ENCODE data around the gene NTSR2.

The NTSR2 gene

DNA sequence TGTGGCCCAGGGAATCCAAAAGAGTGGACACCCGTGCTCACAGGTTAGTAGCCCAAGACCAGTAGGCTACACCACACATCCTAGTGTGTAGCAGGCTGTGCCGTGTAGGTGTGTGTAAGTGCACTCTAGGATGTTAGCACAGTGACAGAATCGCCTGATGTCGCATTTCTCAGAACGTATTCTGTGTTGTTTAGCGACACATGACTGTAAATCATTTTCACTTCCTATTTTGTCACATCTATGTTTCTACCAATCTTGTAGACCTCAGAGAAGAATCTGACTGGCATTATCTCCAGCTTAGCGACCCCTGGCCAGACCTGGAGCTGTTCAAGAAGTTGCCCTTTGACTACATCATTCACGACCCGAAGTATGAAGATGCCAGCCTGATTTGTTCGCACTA, 45.1 kb downstream of the NTSR2 start:
- DNase-seq, result no peak

DNA sequence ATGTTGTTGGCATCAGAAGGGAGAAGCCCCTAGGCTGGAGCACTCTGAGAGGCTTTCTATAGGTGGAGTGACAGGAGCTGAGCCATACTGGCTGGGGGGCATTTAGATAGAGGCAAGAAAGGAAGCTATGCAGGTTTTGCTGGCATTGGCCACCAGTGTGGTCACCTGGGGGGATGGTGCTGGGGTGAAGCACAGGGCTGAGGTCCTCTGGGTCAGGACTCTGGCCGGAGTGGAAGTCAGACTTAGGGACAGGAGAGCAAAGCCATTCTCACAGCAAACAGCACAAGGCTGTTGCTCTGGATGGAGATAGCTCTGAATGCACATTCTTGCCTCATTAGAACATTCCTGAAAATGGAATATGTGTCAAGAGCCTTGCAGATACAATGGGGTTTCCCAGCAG, 47.4 kb downstream of the NTSR2 start:
- no peak for DNase-seq

DNA sequence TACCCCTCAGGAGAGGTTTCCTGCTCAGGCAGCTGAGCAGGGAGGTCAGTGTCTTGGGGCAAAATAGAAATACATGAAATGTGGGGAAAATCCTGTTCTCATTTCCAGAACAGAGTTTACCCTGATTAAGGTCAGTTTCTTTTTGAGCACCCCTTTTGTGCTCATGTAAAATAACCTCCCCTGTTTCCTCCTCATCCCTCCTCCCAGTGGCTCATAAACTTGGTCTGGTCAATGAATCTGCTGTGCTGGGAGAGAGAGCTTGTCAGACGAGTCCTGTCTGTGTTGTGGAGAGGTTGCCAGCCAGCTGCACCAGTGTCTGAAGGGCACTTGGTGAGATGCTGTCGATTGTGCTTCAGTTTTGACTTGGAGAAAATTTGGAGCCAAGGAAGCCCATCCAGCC, 48.6 kb downstream of the NTSR2 start:
- peak; percentile 43 for DNase-seq

DNA sequence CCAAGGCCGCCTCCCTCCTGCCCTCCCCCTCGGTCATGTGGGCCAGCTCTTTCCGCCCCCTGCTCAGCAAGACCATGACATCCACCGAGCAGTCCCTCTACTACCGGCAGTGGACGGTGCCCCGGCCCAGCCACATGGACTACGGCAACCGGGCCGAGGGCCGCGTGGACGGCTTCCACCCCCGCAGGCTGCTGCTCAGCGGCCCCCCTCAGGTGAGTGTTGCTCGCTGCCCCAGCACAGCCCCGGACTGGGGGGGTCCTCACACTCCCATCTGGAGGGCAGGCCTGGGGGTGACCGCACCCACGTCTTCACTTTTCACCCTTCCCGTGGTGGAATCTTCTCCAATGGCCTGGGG, 51.3 kb downstream of the NTSR2 start:
- no peak for DNase-seq

DNA sequence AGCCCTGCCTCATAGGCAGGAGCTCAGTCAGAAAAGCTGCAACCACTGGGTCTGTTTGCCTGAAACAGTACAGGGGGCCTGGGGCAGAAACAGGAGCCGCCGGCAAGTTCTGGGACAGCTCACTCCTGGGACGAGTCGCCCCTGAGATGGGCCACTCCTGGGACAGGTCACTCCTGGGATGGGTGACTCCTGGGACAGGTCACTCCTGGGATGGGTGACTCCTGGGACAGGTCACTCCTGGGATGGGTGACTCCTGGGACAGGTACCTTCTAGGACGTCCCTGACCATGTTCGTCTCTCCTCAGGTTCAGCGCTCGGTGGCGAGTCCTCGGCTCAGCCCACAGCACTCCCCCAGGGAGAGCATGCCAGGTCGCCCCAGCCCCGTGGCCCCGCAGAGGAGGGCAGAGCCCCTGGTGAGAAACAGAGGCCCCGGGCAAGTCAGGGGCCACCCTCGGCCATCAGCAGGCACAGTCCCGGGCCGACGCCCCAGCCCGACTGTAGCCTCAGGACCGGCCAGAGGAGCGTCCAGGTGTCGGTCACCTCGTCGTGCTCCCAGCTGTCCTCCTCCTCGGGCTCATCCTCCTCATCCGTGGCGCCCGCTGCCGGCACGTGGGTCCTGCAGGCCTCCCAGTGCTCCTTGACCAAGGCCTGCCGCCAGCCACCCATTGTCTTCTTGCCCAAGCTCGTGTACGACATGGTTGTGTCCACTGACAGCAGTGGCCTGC, 51.8 kb downstream of the NTSR2 start:
- no peak for DNase-seq

DNA sequence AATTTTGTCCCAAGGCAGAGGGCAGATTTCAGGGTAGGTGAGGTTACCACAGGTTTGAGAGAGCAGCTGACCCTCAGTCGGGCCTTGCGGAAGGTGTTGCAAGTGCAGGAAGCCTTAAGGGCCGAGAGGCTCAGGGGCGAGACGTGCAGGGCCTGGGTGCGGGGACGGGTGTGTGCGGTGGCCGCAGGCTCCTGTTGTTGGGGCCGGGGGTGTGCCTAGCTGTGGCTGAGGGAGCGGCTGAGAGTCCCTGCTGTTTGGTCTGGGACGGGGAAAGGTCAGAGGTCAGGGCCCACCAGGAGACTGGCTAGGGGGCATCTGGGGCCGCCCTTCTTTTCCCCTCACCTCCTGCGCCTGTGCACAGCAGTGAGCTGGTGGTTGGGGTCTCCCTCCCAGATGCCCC, 52.5 kb downstream of the NTSR2 start:
- no peak for DNase-seq

DNA sequence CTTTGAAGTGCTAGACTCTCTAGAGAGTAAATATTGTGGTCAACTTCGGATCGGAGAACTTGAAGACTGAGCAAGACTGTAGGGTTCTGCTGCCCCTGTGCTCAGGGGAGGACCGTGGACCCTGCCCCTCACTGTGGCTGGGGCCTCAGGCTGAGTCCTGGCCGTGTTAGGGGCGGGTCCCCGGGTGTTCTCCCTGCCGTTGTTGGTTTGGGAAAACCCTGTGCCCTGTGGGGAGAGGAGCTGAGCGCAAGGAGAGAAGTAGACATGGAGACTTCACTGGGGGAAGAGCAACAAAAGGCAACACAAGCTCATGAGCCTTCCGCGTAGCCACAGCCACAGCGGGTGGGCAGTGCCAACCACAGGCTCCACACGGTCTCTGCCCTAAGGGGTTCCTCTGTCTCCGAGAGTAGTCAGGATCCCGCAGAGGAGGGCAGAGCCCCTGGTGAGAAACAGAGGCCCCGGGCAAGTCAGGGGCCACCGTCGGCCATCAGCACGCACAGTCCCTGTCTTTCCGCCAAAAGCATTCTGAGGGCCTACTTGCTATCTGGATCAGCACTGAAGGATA, 53.1 kb downstream of the NTSR2 start:
- DNase-seq, result no peak

DNA sequence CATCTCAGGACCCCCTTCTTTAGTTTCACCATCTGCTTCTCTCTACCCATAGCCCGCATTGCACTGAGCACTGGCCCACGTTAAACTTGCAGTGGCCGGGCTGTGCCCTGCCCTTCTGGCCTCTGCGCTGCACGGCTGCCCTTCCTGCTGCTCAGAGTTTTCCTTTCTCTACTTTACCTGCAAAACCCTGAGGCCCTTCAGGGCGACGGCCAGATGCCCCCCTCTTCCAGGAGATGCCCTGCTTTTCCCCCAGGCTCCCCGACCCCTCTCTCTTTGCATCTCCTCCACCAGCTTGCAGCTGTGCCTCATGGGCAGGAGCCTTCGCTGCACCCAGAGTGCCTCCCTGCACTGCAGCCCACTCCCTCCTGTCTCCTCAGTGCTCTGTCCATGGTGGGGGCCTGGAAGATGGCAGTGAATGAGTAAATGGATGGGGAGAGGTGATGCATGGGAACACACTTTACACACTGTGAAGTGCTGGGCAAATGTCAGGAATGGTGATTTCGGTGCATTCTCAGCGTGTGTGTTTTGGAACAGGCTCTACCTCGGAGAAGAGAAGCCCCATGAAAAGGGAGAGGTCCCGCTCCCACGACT, 53.8 kb downstream of the NTSR2 start:
- DNase-seq, result no peak

DNA sequence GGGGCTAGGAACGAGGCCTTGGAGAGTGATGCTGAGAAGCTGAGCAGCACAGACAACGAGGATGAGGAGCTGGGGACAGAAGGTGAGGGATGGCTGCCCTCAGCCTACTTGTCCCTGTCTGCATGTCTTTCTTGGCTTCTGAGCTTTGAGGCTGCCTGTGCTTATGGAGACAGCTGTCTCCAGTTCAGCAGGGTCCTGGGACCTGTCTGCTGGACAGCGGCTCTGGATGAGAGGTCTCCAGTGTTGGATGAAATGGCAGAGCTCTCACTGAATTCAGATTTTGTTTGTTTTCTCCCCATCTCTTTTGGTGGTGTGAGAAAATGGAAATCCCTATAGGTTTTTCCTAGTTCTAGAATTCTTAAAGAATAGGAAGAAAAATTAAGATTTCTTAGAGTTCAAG, 54.8 kb downstream of the NTSR2 start:
- no peak for DNase-seq

DNA sequence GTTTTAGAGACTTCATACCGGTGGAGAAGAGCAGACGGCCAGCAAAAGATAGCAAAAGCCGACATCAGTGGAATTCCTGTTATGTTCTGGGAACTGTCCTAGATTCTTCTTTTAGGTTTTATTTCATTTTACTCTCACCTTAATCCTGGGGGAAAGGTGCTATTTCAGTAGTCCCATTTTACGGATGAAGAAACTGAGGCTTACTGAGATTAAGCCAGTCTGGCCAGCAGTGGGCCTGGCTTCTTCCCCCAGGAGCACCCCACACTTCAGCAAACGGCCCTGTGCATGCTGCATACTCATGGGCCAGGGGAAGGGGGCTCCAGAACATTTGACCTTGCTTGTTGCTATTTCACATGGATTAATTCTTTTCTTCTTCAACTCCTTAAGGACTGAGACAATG, 56.7 kb downstream of the NTSR2 start:
- DNase-seq, result no peak

DNA sequence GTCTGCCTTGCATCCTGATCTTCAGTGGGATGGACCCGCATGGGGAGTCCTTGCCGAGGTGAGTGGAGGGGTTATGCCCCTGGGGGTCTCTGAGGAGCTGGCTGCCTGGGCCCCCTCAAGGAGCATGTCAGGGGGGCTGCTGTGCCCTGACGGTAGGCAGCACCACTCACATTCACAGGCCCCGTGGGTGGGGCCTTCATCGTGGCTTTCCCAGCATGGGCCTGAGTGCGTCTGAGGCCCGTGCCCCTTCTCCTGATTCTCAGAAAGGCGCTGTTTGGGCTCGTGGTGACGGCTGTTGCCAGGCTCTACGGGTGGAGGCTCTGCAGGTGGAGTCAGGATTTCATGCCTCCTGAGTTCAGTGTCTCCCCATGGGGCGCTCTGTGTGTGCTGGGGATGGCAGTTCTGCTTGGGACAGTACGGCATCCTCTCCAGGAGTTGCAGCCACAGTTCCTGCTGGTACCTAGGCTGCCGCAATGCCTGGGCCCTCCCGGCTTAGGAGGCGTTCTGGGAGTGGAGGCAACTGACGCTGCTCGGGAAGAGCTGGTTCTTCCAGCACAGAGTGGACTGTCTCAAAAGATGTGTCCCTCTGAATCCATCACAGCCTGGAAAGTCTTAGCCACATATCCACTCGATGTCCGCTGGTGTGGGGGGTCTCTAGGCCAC, 57.3 kb downstream of the NTSR2 start:
- no peak for DNase-seq

DNA sequence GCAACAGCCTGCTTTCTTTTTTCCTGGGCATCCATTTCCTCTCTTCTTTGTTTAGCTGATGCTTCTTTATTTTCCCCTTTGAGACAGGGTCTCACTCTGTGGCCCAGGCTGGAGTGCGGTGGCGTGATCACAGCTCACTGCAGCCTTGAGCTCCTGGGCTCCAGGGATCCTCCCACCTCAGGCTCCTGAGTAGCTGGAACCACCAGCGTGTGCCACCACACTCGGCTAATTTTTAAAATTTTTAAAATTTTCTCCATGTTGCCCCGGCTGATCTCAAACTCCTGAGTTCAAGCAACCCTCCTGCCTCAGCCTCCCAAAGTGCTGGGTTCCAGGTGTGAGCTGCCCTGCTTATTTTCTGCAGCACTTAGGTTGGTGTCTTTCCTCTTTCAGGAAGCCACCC, 58.7 kb downstream of the NTSR2 start:
- DNase-seq, result no peak

DNA sequence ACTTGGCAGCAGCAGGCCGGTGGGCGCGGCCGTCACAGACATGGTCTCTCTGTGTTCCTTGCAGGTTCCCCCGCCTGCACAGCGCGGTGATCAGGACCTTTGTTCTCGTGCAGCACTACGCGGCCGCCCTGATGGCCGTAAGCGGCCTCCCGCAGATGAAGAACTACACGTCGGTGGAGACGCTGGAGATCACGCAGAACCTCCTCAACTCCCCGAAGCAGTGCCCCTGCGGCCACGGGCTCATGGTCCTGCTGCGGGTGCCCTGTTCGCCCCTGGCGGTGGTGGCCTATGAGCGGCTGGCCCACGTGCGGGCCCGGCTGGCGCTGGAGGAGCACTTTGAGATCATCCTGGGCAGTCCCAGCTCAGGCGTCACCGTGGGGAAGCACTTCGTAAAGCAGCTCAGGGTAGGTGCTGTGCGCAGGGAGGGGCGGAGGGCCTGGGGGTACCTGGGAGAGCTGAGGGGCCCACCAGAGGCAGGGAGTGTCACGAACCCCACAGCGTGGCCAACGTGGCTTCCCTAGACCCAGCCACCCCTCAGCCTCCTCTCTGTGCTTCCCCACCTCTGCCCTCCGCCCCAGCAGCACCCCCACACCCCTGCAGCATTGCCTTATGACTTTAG, 59.3 kb downstream of the NTSR2 start:
- no peak for DNase-seq
